ENCODE data around the gene SF3A1. TPM values are rescaled to one million over a fixed set of nuclear protein-coding genes. Genes with fewer than 3 reads are reported as not detected.

Gene SF3A1
- total RNA-seq, 1 donor from 2014 or later: 16.1 TPM

DNA sequence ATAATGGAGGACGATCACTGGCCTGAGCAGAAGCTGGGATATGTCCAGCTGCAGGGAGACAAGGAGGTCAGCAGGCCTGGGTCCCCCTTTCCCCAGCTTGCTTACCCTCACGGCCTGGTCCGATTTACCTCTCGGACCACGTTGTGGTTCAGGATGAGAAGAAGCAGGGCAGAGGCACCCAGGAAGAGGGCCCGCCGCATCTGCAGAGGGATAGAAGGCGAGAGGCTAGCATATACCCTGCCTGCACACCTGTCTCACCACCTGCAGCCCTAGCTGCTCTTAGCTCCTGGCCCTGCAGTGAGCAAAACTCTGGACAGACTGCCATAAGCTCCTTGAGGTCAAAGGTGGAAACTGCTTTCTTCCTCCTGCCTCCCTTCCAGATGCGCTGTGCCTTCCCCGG lies 29.2 kb upstream of the SF3A1 start:
- DNase-seq: no peak

DNA sequence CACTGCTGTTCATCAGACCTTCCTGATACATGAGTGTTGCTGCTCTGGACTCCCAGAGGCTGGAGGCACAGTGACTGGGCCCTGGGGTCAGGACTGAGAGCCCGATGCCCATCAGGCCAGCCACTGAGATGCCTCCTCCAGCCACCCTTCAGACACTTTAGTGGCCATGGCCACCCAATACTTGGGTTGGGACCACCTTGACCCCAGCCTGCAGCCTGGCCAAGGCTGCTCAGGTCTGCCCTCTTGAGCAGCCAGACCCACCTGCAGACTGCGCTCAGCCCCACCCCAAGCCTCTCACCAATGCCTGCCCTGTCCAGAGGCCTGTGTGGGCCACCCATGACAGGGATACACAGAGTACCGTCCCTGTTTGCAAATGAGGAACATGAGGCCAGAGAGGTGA lies 26.4 kb upstream of the SF3A1 start:
- no peak for DNase-seq

DNA sequence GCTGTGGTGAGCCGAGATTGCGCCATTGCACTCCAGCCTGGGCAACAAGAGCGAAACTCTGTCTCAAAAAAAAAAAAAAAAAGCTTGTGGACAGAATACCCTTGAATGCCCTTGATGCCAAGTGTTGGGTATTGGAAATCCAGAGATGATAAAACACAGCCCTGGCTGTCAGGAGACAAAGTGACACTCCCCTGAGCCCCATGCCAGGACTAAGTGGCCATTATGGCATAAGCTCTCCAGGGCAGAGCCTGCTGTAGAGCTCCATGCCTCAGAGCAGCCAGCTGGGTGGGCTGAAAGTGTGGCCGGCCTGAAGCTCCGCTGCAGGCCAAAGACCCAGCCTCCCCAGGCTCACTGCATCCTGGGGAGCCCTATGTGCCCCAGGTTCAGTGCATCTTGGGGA lies 25.6 kb upstream of the SF3A1 start:
- DNase-seq: no peak

DNA sequence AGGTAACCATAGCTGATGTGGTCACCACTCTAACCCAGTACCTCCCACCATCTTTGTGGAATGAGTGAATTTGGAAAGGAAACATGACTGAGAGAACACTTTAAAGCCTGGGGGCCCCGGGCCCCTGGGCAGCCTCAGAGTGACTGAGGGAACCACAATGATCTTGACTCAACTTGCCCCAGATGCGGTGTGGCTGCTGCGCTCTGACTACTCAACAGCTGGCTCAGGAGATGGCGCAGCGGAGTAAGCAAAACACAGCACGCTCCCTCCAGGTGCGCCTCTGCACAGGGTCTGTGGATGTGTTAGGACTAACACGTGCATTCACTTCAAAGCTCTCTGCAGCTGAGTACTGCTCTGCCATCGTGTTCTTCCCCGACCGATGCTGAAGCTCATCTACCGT lies 24.6 kb upstream of the SF3A1 start:
- no peak for DNase-seq

DNA sequence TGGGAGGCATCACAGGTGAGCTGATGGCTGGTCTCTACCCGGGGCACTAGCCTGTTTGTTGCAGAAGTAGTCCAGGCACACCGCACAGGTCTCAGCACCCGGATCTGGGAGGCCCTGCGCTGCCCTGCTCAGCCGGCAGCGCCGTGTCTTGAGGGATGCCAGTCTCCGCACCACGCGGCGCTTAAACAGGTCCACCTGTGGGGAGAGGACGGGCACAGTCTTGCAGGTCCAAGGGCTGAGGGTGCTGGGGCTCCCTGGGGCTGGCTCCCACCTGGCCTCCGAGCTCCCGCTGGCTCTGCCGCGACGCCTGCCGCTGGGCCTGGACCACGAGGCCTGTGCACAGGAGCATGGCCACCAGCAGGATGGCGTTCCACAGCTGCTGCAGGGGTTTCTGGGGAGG lies 23.3 kb upstream of the SF3A1 start:
- no peak for DNase-seq

DNA sequence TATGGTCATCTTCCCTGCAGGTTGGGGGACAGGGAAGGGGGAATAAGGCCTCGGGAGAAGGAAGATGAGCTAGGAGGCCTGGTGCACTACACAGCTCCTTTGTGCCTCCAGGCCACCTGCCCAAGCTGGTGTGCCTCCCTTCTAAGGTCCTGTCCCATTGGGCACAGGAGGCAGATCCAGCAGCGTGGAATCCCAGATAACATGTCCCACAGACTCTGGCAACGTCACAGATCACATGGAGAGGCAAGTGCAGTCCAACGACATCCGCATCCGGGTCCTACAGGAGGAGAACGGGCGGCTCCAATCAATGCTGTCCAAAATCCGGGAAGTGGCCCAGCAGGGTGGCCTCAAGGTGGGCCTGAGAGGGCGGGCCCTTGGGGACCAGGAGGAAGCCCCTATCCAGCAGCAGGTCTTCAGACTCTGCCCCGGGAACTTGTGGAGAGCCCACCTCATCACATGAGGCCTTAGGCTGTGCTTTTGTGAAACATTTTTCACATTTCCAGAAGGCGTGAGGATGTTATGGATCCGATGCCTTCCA lies 18.7 kb upstream of the SF3A1 start:
- no peak for DNase-seq

DNA sequence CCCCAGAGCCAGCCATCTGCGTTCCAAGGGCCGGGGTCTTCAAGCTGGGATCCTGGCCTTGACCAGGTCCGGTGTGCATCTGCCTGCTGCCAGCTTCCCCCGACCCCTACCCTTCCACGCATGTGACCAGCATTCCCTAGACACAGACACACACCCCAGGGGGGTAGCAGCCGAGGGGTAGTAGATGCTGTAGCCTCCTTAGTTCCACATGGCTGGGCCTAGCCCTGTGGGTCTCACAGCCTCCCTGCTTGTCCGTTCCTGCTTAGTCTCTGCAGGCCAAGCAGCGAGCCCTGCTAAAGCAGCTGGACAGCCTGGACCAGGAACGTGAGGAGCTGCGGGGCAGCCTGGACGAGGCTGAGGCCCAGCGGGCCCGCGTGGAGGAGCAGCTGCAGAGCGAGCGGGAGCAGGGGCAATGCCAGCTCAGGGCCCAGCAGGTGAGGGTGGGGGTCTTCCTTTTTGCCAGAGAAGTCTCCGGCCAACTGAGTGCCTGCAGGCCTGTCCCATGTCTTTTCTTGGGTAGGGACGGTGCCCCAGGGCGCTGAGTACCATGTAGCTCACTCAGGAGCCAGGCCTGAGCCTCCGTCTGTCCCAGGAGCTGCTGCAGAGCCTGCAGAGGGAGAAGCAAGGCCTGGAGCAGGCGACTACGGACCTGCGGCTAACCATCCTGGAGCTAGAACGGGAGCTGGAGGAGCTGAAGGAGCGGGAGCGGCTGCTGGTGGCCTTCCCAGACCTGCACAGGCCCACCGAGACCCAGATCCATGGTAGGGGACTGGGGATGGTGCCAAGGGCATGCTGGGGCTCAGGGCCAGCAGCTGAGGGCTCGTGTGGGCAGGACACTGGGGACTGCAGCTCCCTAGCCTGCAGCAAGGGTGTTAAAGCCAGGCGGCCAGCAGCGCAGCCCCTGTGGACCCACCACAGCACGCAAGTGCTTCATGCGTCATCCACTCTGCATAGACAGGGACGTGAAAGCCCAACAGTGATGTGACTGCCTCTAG lies 16.9 kb upstream of the SF3A1 start:
- DNase-seq: no peak

DNA sequence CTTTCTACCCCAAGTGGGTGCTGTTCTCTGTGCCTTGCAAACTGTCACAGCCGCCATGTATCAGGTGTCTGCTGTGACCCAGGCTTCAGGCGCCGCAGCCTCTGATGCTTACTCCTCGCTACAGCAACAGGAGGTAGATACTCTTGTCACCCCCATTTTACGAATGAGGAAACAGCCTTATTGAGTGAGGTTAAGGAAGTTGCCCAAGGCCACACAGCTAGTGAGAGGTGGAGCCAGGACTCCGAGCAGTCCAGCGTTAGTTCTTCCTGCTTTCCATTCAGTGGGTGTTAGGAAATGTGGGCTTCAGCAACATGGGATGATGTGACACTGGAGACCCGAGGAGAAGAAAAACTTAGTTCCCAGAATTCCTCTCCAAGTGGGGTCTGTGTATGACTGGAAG lies 16.2 kb upstream of the SF3A1 start:
- DNase-seq: no peak

DNA sequence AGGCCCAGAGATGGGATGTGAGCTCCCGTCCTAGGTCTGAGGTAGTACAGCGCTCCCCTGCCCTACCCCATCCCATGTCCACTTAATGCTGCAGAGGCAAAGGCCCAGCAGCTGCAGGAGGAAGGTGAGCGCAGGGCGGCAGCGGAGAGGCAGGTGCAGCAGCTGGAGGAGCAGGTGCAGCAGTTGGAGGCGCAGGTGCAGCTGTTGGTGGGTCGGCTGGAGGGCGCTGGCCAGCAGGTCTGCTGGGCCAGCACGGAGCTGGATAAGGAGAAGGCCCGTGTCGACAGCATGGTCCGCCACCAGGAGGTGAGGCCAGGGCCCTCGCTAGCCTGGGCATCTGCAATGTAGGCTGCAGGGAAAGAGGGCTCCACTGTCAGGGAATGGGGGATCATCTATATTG lies 15.3 kb upstream of the SF3A1 start:
- DNase-seq: no peak

DNA sequence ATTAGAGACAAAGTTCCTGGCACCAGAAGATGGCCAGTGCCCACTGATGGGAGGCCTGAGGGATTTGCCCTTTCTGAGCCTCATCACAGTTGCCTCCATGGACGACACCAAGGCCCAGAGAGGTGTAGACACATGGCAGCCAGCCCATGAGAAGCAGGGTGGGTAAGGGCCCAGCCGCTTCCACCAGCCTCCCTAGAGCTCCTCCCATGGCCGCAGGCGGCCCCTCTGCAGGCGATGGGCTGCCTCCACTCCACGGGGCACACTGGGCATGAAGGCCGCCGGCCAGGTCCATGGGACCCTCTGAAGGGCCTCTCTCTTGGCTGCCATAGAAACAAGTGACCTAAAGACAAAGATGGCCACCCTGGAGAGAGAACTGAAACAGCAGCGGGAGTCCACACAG lies 14.6 kb upstream of the SF3A1 start:
- no peak for DNase-seq

DNA sequence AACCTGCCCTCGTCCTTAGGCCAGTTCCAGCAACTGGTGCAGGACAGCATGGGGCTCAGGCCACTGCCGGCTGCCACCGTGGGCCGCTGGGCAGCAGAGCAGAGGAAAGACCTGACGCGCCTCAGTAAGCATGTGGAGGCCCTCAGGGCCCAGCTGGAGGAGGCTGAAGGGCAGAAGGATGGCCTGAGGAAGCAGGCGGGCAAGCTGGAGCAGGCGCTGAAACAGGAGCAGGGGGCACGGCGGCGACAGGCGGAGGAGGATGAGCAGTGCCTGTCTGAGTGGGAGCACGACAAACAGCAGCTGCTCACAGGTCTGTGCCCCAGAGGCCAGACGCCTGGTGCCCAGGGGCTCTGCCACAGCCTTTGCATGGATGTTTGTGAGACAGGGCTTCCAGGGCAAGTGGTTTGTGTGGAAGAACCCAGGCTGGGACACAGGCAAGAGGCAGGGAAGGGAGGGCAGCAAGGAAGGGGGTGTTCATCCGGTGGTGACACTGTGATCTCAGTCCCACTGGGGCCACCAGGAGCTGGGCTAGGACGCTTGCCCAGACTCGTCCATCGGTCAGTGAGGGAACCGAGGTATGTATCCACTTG lies 14.0 kb upstream of the SF3A1 start:
- no peak for DNase-seq

DNA sequence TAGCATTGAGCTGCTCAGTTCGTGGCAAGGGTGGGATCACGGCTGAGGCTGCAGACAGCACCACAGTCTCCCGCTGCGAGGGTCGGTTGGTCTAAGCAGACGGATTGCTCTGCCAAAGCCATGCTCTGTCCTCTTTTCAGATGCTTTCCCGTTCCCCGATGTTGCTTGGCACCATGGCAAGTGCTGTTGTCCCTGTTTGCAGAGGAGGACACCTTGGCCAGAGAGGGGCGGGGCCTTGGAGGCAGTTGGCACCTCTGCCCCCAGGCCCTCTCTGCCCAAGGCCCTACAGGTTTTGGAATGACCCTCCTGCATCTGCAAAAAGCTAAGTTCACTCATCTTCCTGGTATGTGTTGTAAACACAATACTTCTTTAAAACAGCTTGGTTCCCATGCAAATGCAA lies 11.7 kb upstream of the SF3A1 start:
- DNase-seq: no peak

DNA sequence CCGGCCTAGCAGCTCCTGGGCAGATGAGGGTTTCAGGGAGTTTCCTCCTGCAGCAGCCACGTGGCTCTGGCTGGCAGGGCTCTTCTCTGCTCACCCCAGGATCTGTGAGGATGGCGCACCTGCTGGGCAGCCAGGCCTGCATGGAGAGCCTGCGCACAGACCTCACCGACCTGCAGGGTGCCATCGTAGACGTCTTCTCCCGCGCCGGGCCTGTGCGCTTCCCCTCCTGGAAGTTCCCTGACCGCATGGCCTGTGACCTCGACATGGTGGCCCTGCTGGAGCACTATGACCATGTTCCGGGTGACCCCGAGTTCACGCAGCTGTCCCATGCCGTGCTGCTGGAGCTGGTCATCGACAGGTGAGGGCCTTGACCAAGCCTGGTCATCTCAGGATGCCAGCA lies 9.2 kb upstream of the SF3A1 start:
- DNase-seq: no peak

DNA sequence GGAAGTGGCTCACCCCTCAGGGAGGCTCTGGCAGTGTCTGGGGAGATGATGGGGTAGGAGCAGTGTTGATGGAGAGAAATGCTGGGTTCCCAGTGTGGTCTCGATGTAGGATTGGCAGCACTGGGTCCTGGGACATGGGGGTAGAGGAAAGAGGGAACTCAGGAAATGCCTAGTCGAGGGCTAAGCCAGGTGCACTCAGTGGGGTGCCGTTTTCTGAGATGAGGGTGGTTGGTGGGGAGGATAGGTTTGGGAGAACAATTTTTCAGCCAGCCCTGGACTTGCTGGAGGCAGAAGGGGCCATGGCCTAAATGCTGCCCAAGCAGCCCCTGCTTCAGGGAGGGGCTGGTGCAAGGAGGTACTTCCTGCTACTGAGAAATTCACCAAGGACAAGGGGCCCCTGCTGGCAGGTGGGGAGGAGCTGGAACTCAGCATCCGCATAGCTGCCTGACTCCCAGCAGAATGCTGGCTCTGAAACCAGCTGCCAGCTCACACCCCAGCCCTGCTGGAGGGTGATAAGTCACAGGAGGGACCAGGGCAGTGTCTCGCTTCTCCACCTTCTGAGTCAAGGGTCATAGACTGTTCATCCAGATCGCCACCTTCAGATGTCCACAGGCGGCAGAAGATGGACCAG lies 6.1 kb upstream of the SF3A1 start:
- DNase-seq: no peak

DNA sequence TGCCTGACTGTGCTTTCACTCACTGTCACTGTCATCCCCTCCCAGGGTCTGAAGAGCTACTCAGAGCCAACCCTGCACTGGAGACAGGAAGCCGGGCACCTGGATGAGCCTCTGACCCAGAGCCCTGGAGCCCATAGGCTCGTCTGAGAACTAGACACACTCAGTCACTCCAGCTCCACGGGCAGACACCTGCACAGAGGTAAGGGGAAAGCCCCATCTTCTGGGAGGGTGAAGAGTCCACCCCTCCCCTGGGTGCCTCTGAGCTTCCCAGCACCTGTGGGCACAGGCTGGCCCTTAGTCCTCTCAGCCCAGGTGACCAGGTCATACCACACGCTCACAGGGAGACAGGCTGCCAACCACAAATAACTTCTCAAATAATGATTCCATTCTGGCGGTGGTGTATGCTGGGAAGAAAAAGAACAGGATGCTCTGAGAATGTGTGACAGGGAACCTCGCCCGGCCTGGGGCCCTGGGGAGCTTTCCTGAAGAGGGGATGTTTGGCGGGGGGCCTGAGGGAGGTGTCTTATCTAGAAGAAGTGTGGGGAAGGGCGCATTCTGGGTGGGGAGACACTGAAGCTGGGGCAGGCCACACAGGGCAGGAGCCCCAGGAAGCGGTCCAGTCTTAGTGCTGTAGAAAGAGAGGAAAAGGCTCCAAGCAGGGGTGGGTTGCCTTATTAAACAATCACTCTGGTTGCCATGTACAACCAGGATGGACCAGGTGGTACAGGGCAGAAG lies 5.4 kb upstream of the SF3A1 start:
- no peak for DNase-seq

DNA sequence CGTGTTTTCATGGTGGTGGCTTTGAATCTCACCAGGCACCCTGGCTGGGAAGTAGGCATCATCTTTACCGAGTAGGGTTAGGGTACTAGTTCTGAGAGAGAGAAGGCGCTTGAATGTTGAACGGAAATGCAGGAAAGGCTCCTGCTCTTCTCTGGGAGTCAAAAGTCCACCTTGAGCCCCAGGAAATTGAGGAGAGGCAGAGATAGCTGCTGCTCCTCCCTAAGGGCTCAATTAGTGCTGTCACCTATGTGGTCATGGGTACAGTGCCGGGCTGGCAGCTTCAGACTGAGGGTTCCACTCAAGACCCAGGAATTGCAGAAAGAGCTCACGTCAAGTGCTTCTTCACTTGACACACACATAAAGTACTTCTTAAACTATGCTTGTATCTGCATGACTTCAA lies 1.8 kb upstream of the SF3A1 start:
- no peak for DNase-seq

DNA sequence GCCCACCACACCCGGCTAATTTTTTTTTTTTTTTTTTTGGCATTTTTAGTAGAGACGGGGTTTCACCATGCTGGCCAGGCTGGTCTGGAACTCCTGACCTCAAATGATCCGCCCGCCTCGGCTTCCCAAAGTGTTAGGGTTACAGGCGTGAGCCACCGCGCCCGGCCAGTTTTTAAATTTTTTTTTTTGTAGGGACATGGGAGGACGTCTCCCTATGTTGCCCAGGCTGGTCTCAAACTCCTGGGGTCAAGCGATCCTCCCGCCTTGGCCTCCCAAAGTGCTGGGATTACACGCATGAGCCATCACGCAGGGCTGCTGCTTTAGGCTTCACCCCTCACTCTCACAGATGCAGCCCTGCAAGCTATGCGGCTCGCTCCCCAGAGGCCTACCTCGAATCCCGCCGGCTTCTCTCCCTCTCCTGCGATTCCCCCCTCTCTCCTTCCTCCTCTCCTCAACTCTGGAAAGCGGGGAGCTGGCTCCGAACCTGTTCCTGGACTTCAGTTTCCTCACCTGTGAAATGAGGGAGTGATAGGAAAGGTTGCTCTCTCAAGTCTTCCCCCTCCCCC lies 1.0 kb upstream of the SF3A1 start:
- no peak for DNase-seq

DNA sequence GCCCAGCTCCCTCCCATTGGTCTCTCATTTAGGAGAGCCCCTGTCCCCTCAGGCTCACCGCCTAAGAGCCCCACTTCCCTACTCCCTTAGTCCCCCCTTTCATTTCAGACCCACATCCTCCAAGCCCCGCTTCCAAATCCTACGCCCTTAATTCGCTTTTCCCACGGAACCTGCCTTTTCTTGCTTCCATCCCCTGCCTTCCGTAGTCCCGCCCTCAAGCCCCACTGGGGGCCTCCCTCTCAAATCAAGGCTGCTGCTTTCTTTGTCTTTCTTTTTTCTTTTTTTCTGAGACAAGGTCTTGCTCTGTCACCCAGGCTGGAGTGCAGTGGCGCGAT lies 509 bp upstream of the SF3A1 start:
- DNase-seq: no peak

DNA sequence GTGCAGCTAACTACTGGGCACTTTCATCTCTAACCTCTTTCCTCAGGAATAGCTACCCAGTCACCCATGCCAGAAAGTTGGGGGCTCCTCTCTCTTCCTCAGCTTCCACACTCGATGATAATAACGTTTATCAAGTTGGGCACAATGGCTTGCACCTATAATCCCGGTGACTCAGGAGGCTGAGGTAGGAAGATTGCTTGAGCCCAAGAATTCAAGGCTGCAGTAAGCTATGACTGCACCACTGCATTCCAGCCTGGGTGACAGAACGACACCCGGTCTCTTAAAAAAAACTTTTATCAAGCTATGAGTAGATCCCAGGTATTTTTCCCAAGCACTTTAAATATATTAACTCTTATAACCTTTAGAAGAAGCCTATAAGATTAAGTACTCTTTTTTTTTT lies 2.0 kb downstream of the SF3A1 start:
- no peak for DNase-seq

DNA sequence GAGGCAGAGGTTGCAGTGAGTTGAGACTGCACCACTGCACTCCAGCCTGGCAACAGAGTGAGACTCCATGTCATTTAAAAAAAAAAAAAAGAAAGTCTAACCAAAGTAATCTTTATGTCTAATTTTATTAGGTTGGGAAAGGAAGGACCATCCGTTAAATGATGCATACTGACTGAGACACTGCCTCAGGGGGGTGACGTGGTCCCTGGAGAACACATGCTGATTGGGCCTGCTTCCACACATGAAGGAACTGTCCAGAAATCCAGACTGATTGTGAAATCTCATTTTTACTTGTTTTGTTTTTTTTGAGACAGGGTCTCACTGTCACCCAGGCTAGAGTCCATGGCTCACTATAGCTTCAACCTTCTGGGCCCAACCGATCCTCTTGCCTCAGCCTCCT lies 5.5 kb downstream of the SF3A1 start:
- DNase-seq: no peak

DNA sequence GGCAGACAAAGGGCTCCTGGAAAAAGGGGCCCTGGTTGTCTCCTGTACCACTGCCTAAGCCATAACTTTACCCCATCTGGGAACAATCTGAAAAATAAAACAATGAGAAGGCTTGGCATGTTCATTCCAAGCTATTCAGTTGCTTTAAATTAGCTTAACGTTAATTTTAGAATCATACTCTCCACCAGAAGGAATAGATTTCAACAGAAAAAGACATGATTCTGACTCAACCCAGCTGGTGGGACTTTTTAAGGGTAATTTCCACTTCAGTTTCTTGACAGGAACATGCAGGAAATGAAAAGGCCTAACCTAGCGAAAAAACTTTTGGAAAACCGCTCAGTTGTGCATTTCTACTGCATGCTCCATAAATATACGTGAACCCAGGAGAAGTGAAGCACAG lies 7.9 kb downstream of the SF3A1 start:
- no peak for DNase-seq

DNA sequence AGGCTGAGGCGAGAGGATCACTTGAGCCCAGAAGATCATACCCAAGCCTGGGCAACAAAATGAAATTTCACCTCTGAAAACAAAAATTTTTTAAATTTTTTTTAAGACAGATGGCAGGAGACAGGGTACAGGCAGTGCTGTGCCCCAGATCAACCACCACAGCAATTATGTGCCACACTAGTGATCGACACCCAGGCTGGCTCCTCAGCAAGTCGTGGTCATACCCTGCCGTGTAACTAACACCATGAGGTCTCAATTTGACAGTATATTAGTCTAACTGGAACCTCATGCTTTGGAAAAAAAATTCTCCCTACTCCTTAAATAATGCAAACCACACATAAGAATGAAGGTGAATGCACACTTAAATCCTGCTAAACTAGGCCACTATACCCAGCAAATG lies 8.3 kb downstream of the SF3A1 start:
- DNase-seq: no peak
